Mammary epithelial cell (primary cell): ENCODE results near the gene B4GALNT3.

ENCODE experiments used
- EZH2 ChIP-seq: IDR thresholded peaks from 2 replicates; pipeline ENCODE4 v1.6.1; 2012; ENCODE audit warnings: low read length, inconsistent platforms, borderline replicate concordance
- TF ChIP-seq, protein P1 (sequence below), 2 donors: IDR thresholded peaks in 1 of 2; conservative IDR thresholded peaks in 1 of 2; 2 replicates each; pipeline ENCODE4 v1.5.1; 2011 to 2012; ENCODE audit warnings: inconsistent platforms in 2 of 2, low read length in 2 of 2, mild to moderate bottlenecking in 2 of 2, control low read depth in 1 of 2, low read depth in 1 of 2; ENCODE audit not compliant: insufficient read depth in 1 of 2; ENCODE audit errors: extremely low read depth in 1 of 2

DNA sequence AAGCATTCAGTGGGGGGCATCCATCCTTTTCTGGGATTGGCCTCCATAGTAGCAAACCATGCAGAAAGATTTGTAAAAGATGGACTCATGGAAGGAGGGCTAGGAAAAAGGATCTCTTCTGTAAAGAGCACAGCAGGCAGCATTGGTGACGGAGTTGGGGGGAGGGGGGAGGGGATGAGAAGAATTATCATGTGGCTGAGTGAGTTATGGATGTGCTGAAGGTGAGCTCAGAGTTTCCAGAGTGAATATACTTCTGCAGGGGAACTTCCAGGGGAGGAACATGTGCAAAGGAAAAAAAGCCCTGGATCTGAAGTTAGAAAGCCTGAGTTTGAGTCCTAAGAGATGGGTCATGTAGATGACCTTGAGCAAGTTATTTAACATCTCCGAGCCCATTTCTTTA is 3.9 kb upstream of the B4GALNT3 start:
- no peak for TF ChIP-seq EZH2
- TF ChIP-seq, protein P1, sequence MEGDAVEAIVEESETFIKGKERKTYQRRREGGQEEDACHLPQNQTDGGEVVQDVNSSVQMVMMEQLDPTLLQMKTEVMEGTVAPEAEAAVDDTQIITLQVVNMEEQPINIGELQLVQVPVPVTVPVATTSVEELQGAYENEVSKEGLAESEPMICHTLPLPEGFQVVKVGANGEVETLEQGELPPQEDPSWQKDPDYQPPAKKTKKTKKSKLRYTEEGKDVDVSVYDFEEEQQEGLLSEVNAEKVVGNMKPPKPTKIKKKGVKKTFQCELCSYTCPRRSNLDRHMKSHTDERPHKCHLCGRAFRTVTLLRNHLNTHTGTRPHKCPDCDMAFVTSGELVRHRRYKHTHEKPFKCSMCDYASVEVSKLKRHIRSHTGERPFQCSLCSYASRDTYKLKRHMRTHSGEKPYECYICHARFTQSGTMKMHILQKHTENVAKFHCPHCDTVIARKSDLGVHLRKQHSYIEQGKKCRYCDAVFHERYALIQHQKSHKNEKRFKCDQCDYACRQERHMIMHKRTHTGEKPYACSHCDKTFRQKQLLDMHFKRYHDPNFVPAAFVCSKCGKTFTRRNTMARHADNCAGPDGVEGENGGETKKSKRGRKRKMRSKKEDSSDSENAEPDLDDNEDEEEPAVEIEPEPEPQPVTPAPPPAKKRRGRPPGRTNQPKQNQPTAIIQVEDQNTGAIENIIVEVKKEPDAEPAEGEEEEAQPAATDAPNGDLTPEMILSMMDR (conservative IDR thresholded peaks at IDR 0.05 in 1 of 2, IDR thresholded peaks at IDR 0.05 in 1 of 2; ENCODE audit: extremely low read depth in 1 of 2, insufficient read depth in 1 of 2, low read depth in 1 of 2, low read length in 2 of 2) = no peak
